KG1 (cell line): ENCODE measurements around the gene IL24.

Experiments used
- DNase-seq: peaks from one replicate; lab custom pipeline; 2025; lab: John Stamatoyannopoulos, UW

The IL24 gene

DNA sequence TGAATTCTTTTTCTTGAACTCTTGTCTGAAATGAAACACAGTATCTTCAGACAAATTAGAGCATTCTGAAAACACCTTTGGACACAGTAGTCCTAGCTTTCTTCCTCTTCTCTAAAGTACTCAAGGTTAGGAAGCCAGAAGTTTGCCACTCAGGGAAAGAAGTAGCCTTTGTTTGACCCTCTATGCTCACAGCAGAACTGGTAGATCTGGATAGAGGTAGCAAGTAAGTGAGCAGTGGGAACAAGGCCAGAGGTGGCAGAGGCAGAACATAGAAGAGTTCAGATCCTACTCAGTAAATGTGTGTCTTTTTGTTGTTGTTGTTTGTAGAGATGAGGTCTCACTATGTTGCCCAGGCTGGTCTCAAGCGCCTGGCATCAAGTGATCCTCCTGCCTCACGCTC is 56.4 kb downstream of the IL24 start:
- no peak for DNase-seq
